Activated CD4-positive, alpha-beta T cell treated with anti-CD3 and anti-CD28 coated beads, Interleukin-2, amount 50 U/mL, for 24 hours (primary cell): ENCODE data around the gene POLR2L.

Experiments used
- DNase-seq, 2 donors: peaks; one replicate each; pipeline ENCODE4 v3.0.0-alpha.2; 2020; ENCODE audit warnings: low read depth in 1 of 2, low spot score in 1 of 2

Gene POLR2L

DNA sequence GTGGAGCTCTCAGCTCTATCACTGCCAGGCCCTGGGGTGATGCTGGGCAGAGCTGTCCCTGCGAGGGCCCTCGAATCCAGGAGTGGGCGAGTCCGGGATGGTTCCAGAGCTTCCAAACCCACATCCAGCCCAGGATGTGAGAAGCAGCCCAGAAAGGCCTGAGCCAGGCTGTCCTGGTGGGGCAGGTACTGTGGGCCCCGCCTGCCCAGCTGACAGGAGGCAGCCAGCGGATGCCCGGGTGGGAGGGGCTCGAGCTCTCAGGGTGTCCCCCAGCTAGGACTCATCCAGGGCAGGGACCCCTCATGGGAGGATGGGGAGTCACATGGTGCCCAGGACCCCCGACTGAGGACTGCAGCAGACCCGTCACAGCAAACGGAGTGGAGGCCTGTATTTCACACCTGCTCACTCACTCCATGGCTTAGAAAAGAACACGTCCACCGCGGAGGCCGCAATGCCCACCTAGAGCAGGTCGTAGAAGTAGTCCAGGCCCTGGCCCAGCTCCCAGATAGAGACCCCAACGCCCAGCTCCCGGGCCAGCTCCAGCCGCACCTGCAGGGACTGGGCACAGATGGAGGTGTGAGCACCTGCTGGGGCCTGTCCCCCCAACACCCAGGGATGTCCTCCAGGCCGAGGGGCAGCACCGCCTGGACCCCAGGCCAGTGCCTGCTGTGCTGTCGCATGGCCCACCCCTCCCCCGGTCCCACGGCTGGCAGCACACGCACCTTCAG is 27.2 kb upstream of the POLR2L start:
- no peak for DNase-seq

DNA sequence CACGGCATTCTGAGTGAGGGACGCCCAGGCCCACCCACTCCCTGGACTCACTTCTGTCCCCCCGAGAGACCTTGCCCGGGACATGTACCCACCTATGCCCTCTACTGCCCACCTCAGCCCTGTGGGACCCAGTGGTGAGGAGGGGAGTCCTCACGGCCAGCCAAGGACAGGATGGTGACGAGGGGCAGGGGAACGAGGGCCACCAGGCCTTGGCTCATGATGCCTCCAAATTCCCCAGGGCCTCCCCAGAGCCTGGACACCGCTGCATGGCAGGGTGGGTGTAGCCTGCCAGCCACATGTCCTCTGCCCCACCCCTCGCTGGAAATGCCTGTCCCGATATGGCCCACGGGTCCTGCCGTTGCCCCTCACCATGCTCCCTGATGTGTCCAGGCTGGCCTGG is 26.5 kb upstream of the POLR2L start:
- DNase-seq: no peak

DNA sequence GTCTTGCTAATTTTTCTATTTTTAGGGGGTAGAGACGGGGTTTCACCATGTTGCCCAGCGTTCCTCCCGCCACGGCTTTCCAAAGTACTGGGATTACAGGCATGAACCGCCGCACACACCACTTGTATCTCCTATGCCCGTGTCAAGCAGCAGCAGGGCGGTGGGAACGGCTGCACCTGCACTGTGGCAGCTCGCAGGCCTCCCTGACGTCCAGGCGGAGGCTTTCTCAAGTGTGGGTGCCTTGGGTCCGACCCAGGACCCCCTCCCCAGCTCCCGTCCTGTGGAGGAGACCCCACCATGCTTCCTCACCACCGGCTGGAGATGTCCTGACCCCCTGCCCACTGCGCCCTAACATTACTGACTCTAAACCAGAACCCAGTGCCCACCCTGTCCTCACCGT is 26.1 kb upstream of the POLR2L start:
- no peak for DNase-seq

- DNase-seq: no peak
These were observed 25.6 kb upstream of the POLR2L start for GRCh38 chr11:867856-868358.

- no peak for DNase-seq
These were observed 24.2 kb upstream of the POLR2L start for GRCh38 chr11:866481-866880.

DNA sequence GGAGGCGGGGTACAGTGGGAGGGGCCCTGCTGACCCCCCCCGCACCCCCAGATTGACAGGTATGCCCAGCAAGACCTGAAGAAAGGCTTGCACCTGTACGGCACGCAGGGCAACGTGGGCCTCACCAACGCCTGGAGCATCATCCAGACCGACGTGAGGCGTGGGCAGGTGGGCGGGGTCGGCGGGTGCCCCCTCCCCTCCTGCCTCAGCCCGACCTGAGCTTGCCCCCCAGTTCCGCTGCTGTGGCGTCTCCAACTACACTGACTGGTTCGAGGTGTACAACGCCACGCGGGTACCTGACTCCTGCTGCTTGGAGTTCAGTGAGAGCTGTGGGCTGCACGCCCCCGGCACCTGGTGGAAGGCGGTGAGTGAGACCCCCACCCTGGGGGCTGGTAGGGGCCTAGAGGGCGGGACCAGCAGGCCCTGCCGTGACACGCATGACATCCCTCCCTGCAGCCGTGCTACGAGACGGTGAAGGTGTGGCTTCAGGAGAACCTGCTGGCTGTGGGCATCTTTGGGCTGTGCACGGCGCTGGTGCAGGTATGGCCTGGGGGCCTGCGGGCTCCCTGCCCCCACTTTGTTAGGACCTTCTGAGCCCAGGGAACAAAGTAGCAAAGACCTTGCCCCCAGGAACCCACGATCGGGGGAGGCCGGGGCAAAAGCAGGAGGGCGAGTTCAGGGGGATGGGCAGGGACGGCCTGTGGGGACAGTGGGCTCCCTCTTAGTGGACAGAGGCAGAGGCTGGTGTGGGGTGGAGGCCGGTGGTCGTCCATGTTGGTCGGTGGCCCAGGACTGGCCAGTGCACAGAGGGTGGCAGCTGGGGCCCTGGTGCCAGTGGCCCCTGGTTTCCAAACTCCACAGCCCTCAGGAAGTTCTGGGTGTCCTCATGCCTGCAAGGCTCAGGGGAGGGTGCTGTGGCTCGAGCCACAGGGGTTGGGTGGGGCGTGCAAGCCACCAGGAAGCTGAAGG is 23.4 kb upstream of the POLR2L start:
- no peak for DNase-seq

DNA sequence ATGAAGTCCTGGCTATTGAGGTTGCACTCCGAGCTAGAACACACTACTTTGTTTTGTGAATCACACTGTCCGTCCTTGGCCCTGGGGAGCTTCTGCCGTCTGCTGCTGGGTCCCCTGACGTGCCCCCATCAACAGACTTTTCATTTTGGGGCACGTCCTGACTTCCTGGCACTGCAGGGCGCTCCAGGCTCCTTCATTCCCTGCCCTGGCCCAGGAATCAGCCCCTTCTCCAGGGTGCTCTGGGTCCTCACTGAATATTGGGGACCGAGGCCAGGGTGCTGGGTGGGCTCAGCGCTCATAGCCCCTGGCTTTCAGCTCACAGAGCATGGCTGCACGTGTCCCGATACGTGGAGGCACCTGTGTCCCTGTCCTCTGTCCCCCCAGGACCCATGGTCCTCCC is 22.6 kb upstream of the POLR2L start:
- DNase-seq: no peak

GRCh38 chr11:863910-864827 is 21.8 kb upstream of the POLR2L start:
- no peak for DNase-seq

- no peak for DNase-seq
These were observed 20.9 kb upstream of the POLR2L start for GRCh38 chr11:863023-863909.

GRCh38 chr11:862696-863022 is 20.3 kb upstream of the POLR2L start:
- DNase-seq: no peak

DNA sequence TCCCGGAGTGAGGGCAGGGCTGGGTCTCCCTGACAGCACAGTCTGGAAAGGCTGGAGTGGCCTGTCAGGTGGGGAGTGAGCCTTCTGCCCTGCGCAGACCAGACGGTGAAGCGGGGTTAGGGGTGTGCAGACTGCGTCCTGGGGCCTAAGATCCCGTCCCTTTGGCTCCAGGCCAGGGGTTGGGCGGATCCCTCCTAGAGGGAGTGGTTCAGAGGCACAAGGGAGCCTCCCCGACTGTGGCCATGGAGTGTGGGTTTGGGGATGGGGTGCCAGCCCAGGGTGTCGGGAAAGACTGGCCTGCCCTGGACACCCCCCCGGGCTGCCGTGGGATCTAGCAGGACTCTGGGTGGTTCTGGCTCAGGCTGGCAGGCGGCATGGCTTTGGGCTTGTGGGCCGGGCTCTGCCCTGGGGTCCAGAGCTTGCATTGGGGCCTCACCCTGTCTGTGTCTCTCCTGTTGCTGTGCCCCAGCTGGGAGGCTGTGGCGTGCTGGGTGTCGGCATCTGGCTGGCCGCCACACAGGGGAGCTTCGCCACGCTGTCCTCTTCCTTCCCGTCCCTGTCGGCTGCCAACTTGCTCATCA is 19.8 kb upstream of the POLR2L start:
- no peak for DNase-seq

GRCh38 chr11:861105-861479 is 18.8 kb upstream of the POLR2L start:
- no peak for DNase-seq

DNA sequence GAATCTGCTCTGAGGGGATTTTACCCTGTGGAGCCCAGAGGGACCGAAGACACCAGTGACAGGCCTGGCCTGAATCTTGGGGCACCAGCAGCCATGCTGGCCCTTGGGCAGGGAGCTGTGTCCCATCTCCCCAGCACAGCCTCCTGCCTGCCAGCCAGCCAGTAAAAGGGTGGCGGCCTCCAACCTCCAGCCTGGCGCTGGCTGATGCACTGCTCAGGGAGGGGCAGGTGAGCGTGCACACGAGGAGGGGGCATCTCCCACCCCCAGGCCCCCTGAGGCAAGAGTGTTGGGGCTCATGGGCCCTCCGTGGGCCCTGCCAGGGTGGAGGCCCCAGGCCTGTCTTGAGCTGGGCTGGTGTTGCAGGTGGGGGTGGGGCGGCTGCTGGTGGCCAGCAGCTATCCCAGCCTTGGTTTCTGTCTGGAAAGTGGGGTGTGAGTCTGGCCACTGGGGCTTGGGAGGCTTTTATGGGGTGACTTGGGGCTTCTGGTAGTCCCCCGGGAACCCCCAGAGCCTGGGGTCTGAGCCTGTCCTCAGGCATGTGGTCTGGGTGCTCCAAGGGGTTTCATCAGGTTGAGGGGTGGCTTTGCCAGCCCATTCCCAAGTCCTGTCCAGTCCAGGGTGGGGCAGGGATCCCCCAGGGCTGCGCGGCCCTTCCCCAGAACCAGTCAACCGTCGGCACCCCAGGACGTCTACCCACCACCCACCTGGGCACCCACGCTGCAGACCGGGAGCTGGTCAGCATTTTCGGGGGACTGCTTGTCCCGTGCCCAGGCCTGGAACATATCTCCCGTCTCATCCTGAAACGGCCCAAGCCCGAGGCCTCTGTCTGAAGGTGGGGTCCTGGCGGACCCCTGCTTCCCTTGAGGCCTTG is 18.1 kb upstream of the POLR2L start:
- no peak for DNase-seq

DNA sequence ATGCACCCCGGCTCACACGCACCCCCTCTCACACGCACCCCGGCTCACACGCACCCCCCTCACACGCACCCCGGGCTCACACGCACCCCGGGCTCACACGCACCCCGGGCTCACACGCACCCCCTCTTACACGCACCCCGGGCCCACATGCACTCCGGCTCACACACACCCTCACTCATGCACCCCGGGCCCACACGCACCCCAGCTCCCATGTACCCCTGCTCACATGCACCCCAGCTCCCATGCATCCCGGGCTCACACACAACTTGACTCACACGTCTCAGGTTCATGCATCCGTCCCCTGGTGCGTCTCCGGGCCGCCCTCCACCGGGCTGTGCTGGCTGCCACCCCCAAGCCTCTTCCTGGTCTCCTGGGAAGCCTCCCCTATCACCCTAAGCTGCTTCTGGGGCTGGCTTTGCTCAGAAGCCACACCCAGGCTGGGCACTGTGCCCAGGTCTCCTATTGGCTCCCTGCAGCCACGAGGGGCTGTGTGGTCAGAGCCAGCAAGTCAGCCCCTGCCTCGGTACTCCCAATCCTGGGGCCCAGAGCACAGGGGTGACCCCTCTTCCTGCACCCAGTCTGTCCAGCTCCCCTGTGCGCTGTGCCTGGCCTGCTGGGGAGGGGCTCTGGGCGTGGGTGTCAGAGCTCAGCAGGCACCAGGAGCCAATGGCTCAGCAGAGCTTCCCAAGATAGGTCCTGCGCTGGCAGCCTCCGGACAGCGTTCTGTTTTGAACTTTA is 17.2 kb upstream of the POLR2L start:
- DNase-seq: no peak

- DNase-seq: no peak
These were observed 16.5 kb upstream of the POLR2L start for GRCh38 chr11:858762-859339.

GRCh38 chr11:858053-858761 is 15.9 kb upstream of the POLR2L start:
- DNase-seq: no peak

DNA sequence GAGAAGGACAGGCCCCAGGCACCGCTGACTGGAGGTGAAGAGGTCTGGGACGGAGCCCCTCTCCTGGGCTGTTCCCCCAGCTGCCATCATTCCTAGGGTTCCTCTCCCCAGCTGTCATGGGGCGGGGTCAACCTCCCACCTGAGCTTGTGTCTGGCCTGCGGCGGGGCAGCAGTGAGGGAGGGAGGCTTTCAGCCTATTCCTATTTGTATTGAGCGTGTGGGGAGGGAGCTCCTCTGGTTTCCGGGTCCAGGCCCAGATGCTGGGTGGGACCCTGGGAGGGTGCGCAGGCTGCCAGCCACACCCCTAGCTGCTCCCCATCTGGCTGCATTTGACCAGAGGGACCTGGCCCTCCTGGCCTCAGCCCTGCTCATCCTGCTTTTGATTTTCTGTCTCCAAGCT is 14.1 kb upstream of the POLR2L start:
- DNase-seq: no peak
